Brain microvascular endothelial cell (primary cell): ENCODE results near the gene EVX2.

Experiments used
- DNase-seq: peaks from one replicate; pipeline ENCODE4 v3.0.0-alpha.2; 2020
- H3K27ac ChIP-seq: fragments of 250-450 bp; sonication (Bioruptor Pico); 2 replicates; pipeline ENCODE4 v1.5.1; 2020; ENCODE audit warnings: mild to moderate bottlenecking, moderate library complexity
- H3K27me3 ChIP-seq: fragments of 250-450 bp; sonication (Bioruptor Pico); replicated peaks from 2 replicates; pipeline ENCODE4 v1.5.1; 2020; ENCODE audit warnings: mild to moderate bottlenecking
- H3K36me3 ChIP-seq: fragments of 250-450 bp; sonication (Bioruptor Pico); replicated peaks from 2 replicates; pipeline ENCODE4 v1.5.1; 2020; ENCODE audit warnings: mild to moderate bottlenecking
- H3K4me3 ChIP-seq: 2 replicates; pipeline ENCODE4 v1.5.1; 2011; ENCODE audit warnings: low read depth, mild to moderate bottlenecking, control low read depth, low read length, moderate library complexity
- in situ Hi-C: cut with HindIII; loops from 2 replicates; pipeline ENCODE4 v1.10.0; 2017; ENCODE audit warnings: low sequenced_read_pairs, low pct_ligation_motif_present
- TF ChIP-seq, protein P1 (sequence below): IDR thresholded peaks from 2 replicates; pipeline ENCODE4 v1.5.1; 2011; ENCODE audit warnings: low read depth, mild to moderate bottlenecking, moderate library complexity, low read length, control low read depth, inconsistent platforms; ENCODE audit errors: missing control alignments

EVX2 gene

DNA sequence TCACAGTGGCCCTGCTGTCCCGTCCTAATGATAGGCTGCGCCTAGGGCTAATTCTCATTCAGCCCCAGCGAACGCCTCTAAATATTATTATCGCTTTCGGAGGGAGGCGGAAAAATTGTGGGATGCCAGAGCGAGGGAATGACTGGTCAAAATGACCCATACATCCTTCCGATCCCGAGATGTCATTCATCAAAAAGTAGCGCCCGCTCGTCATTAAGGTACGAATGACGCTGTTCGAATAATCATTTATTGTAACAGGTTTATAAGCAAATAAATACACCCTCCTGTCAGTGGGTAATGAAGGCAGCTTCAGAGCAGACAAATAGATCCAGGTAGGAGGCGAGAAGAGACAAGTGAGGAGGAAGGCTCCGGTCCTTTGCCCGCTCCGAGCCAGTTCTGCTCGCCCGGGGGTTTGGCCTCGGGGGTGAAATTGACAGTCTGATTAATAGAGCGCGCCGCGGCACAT is at the start of gene EVX2:
TSS of gene EVX2 (minus strand) at position 167 of the 466 bp plus-strand sequence. CDS start 186 bp downstream, outside the sequence.
- DNase-seq: no peak
- Histone ChIP-seq H3K27ac (no peak within 1 kb of the TSS), H3K4me3 (no peak within 1 kb of the TSS), H3K27me3 (peaks cover 95% of the 10 kb centered on the region), H3K36me3 (no peaks in the 10 kb centered on the region)
- in situ Hi-C loops: no loop called here
- TF ChIP-seq, protein P1, sequence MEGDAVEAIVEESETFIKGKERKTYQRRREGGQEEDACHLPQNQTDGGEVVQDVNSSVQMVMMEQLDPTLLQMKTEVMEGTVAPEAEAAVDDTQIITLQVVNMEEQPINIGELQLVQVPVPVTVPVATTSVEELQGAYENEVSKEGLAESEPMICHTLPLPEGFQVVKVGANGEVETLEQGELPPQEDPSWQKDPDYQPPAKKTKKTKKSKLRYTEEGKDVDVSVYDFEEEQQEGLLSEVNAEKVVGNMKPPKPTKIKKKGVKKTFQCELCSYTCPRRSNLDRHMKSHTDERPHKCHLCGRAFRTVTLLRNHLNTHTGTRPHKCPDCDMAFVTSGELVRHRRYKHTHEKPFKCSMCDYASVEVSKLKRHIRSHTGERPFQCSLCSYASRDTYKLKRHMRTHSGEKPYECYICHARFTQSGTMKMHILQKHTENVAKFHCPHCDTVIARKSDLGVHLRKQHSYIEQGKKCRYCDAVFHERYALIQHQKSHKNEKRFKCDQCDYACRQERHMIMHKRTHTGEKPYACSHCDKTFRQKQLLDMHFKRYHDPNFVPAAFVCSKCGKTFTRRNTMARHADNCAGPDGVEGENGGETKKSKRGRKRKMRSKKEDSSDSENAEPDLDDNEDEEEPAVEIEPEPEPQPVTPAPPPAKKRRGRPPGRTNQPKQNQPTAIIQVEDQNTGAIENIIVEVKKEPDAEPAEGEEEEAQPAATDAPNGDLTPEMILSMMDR: no peak

DNA sequence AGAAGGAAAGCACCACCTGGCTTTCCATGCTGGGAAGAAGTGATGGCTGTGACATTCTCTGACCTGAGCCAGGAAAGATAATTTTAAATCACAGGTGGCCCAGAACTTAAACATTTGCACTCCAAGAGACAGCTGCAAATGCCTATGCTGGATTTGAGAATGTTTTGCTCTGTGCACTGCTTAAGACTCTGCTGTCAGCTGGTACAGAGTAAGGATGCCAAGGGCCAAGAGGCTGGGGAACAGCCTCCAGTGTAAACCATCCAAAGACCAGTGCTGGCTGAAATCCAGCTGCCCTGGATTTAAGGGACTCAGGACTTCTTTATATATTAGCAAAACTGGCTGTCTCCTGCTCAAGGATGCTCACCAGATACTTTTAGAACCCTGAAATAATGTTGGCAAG is 49.6 kb upstream of the EVX2 start:
- TF ChIP-seq, protein P1: no peak
- in situ Hi-C loops: loop anchor here (25.0 kb wide), 1 partner anchor 504 kb away; no protein-coding TSS in a partner anchor
- Histone ChIP-seq H3K27me3 (peaks cover 96% of the 10 kb centered on the region), H3K4me3 (no peak overlapping the region), H3K36me3 (no peaks in the 10 kb centered on the region), H3K27ac (no peak overlapping the region)
- no peak for DNase-seq

DNA sequence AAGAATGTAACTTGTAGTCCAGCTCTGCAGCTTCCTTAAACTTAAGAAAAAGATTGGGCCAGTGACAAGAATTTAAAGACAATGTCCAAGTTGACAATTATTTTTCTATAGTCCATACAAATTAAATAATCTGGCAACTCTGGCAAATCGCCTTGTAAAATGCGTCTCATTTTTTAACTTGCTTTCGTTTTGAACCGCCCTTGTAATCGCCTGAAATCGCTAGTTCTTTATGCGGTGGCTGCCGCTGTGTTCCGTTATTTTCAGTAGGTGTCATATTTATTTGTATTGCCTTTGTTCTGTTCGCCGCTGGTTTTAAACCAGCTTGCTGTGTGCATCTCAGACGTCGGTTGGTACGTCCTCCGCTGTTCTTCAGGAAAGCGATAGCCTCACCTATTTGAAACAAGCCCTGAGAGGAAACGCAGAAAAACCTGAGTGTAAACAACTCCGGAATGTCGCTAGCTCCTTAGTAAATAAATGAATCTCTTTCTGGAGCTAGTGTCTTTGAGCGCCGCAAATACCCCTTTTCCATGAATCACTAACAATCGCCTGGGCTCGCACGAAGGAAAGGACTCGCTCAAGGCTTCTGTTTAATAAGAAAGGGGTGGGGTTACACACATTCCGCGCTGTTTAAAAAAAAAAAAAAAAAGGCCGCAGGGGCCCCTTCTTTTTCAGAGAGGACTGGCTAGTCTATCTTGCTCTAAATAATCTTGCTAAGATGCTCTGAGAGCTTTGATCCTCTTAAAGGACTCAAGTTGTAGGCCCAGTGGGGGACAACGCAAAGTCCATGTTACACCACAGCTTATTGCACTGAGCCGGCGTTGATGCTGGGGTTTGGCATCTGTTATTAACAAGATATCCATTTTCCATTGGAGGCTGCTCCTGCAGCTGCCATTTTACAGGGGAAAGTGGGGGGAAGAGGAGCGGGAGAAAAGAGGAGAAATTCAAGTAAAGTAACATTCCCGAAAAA is 48.7 kb upstream of the EVX2 start:
- H3K4me3 ChIP-seq: no peak overlapping the region
- peaks cover 95% of the 10 kb centered on the region for H3K27me3 ChIP-seq
- no peak for DNase-seq

DNA sequence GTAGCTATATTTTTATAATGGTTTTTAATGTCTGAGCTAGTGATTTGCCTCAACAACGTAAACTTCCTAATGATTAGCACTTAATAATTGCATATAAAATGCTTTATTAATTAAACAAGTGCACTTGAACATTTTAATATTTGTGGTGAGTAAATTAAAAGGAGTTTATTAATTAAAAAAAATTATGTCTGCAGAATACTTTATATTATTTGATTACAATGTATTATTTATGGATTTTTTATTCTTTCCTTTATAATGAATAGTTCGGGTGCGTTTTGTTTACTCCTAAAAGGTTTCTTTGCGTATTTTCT is 48.0 kb upstream of the EVX2 start:
- TF ChIP-seq, protein P1: no peak

More for the DNA sequence above, 48.7 kb upstream of the EVX2 start:
- TF ChIP-seq, protein P1: no peak
- in situ Hi-C loops: loop anchor here (25.0 kb wide), 1 partner anchor 505 kb away; no protein-coding TSS in a partner anchor
- Histone ChIP-seq H3K27ac (no peak overlapping the region), H3K36me3 (no peaks in the 10 kb centered on the region)

DNA sequence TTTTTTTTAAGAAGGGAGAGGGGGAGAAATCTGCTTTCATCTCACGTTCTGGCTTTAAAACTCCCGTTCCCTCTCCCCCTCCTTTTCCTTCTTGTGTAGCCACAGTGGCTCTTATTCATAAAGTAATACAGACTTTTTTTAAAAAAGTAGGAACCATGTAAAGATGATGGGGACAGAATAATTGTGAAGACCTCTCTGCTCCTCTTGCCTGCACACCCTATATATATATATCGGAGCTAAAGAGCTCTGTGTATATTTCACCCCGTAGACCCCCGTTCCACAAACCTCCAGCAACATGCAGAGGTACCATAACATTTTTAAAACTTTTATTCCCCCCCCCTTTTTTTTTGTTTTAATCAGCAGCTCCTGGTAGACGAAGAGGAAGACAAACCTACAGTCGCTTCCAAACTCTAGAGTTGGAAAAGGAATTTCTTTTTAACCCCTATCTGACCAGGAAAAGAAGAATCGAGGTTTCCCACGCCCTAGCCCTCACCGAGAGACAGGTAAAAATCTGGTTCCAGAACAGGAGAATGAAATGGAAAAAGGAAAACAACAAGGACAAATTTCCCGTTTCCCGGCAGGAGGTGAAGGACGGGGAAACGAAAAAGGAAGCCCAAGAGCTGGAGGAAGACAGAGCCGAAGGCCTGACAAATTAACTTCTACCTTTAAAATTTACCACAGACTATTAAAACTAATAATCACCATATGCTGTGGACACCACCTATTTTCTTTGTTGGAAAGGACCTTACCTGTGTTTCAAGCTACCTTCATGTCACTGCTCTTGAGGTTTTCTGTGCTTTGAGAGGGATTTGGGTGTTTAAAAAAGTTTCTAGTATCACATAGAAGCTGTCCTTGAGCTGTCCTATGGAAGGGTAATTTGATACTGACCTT is 47.4 kb upstream of the EVX2 start:
- no peak for DNase-seq
- TF ChIP-seq, protein P1: no peak
- Histone ChIP-seq H3K4me3 (no peak overlapping the region), H3K27ac (no peak overlapping the region), H3K27me3 (peaks cover 90% of the 10 kb centered on the region), H3K36me3 (no peaks in the 10 kb centered on the region)
- in situ Hi-C loops: loop anchor here (25.0 kb wide), 1 partner anchor 506 kb away; no protein-coding TSS in a partner anchor

More for the DNA sequence above, 48.0 kb upstream of the EVX2 start:
- in situ Hi-C loops: loop anchor here (25.0 kb wide), 1 partner anchor 505 kb away; no protein-coding TSS in a partner anchor
- Histone ChIP-seq H3K4me3 (no peak overlapping the region), H3K27me3 (peaks cover 92% of the 10 kb centered on the region), H3K36me3 (no peaks in the 10 kb centered on the region), H3K27ac (no peak overlapping the region)
- DNase-seq: no peak
